ENCODE results near the gene TACC2.

DNA sequence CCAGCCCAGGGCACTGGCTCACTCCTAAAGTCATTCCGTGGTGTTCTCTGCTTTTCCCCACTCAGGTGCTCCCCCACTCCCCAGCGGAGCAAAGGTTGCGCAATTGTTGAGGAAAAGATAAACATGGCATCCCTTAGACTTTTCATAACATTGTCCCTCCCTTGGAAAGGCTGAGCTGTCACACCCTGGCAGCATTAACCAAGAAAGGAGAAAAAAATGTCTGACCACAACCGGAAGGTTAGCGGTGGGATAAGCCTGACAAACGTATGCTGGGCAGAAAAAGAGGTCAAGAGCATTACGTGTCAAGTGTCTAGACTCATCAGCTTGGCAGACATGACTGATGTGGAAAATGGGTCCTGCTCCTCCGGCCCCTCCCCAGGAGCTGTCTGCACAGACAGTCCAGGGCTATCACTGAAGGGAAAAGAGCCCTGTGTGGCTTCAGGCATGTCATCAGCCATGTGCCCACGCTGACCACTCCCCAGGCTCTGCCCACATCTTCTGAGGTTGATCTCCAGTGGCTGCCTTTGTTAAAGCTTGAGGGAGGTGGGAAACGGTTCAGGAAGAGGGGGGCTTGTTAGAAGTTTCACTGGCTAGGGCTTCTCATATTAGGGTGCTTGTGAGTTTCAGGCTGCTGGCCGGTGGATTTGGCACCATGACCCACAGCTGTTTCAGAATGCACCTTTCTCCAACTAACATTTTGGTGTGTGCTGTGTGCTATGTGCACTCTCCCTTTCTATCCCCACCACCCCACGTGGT, 312.3 kb downstream of the TACC2 start:
- TF ChIP-seq, protein P1, sequence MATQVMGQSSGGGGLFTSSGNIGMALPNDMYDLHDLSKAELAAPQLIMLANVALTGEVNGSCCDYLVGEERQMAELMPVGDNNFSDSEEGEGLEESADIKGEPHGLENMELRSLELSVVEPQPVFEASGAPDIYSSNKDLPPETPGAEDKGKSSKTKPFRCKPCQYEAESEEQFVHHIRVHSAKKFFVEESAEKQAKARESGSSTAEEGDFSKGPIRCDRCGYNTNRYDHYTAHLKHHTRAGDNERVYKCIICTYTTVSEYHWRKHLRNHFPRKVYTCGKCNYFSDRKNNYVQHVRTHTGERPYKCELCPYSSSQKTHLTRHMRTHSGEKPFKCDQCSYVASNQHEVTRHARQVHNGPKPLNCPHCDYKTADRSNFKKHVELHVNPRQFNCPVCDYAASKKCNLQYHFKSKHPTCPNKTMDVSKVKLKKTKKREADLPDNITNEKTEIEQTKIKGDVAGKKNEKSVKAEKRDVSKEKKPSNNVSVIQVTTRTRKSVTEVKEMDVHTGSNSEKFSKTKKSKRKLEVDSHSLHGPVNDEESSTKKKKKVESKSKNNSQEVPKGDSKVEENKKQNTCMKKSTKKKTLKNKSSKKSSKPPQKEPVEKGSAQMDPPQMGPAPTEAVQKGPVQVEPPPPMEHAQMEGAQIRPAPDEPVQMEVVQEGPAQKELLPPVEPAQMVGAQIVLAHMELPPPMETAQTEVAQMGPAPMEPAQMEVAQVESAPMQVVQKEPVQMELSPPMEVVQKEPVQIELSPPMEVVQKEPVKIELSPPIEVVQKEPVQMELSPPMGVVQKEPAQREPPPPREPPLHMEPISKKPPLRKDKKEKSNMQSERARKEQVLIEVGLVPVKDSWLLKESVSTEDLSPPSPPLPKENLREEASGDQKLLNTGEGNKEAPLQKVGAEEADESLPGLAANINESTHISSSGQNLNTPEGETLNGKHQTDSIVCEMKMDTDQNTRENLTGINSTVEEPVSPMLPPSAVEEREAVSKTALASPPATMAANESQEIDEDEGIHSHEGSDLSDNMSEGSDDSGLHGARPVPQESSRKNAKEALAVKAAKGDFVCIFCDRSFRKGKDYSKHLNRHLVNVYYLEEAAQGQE (IDR thresholded peaks at IDR 0.05; ENCODE audit: unreplicated experiment), result no peak
- TF ChIP-seq, protein P2, sequence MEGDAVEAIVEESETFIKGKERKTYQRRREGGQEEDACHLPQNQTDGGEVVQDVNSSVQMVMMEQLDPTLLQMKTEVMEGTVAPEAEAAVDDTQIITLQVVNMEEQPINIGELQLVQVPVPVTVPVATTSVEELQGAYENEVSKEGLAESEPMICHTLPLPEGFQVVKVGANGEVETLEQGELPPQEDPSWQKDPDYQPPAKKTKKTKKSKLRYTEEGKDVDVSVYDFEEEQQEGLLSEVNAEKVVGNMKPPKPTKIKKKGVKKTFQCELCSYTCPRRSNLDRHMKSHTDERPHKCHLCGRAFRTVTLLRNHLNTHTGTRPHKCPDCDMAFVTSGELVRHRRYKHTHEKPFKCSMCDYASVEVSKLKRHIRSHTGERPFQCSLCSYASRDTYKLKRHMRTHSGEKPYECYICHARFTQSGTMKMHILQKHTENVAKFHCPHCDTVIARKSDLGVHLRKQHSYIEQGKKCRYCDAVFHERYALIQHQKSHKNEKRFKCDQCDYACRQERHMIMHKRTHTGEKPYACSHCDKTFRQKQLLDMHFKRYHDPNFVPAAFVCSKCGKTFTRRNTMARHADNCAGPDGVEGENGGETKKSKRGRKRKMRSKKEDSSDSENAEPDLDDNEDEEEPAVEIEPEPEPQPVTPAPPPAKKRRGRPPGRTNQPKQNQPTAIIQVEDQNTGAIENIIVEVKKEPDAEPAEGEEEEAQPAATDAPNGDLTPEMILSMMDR (conservative IDR thresholded peaks at IDR 0.05; ENCODE audit: low read depth in 2 of 2), result no peak
- no peak for TF ChIP-seq POLR2AphosphoS5 (IDR thresholded peaks at IDR 0.05; ENCODE audit: low read depth)
- TF ChIP-seq EZH2 (IDR thresholded peaks at IDR 0.05; ENCODE audit: low read depth, unreplicated experiment), result no peak
- TF ChIP-seq EZH2phosphoT487 (IDR thresholded peaks at IDR 0.05; ENCODE audit: unreplicated experiment), result no peak
- no peak for TF ChIP-seq STAT1 (IDR thresholded peaks at IDR 0.05; ENCODE audit: unreplicated experiment)
- TF ChIP-seq JUNB (IDR thresholded peaks at IDR 0.05; ENCODE audit: unreplicated experiment), result no peak
- TF ChIP-seq ZNF331 (CRISPR knock-in tag; IDR thresholded peaks at IDR 0.05; ENCODE audit: low read depth), result no peak
- TF ChIP-seq, protein P3, sequence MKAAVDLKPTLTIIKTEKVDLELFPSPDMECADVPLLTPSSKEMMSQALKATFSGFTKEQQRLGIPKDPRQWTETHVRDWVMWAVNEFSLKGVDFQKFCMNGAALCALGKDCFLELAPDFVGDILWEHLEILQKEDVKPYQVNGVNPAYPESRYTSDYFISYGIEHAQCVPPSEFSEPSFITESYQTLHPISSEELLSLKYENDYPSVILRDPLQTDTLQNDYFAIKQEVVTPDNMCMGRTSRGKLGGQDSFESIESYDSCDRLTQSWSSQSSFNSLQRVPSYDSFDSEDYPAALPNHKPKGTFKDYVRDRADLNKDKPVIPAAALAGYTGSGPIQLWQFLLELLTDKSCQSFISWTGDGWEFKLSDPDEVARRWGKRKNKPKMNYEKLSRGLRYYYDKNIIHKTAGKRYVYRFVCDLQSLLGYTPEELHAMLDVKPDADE (IDR thresholded peaks at IDR 0.05), result no peak
- TF ChIP-seq CREB1 (CRISPR knock-in tag; IDR thresholded peaks at IDR 0.05; ENCODE audit: low read depth), result no peak
- no peak for TF ChIP-seq ZNF114 (CRISPR knock-in tag; IDR thresholded peaks at IDR 0.05)
- no peak for TF ChIP-seq NANOG (IDR thresholded peaks at IDR 0.05; ENCODE audit: borderline replicate concordance)
